H1 (cell line): Measurements from ENCODE around the gene LRRC4. TPM values are rescaled to one million over a fixed set of nuclear protein-coding genes. Genes with fewer than 3 reads are reported as not detected.

ENCODE experiments used
- ATF3 ChIP-seq: IDR thresholded peaks from 2 replicates; pipeline ENCODE4 v1.6.1; 2011; ENCODE audit warnings: low read depth, mild to moderate bottlenecking, low read length; ENCODE audit not compliant: insufficient read depth
- BACH1 ChIP-seq: IDR thresholded peaks from 2 replicates; pipeline ENCODE4 v1.6.1; 2012; ENCODE audit warnings: low read length, improper control_type of control experiment
- CHD1 ChIP-seq: IDR thresholded peaks from 2 replicates; pipeline ENCODE4 v1.6.1; 2012; ENCODE audit warnings: low read depth, low read length, improper control_type of control experiment
- E2F6 ChIP-seq: IDR thresholded peaks from 2 replicates; pipeline ENCODE4 v1.6.1; 2012; ENCODE audit warnings: inconsistent platforms
- SIX5 ChIP-seq: IDR thresholded peaks from 2 replicates; pipeline ENCODE4 v1.6.1; 2011; ENCODE audit warnings: mild to moderate bottlenecking, low read depth, low read length
- TEAD4 ChIP-seq: IDR thresholded peaks from 2 replicates; pipeline ENCODE4 v1.6.1; 2012; ENCODE audit warnings: low read depth, low read length, inconsistent platforms, mixed read lengths
- polyA plus RNA-seq, 7 experiments: library from polyadenylated mRNA; depleted of rRNA in 3 of 7; stranded (reverse) in 5 of 7; unstranded in 2 of 7; fragments of >200 nt in 5 of 7; fragments of 200-250 nt in 2 of 7; gene quantifications; 1 replicate in 5 of 7; 2 replicates in 1 of 7; 4 replicates in 1 of 7; pipeline versions ENCODE4 v1.2.1 to v1.2.3, GENCODE V29; 2011 to 2013; ENCODE audit warnings: missing spikeins in 2 of 7, mixed read lengths in 2 of 7
- total RNA-seq: library from RNA; stranded (reverse); fragmentation: NEBNext Ultra II Directional; extraction: Animal tissue kit (Norgen Biotek cat#: 25700); gene quantifications from 2 replicates; pipeline ENCODE4 v1.2.1, GENCODE V29; 2021

LRRC4 gene
- total and polyA plus RNA-seq, 2 of the 8 experiments (the other 6 are each of a cell fraction or from before 2014, with no cell fraction given), result 13.4 to 16.4 TPM

GRCh38 chr7:128019288-128019687, 11.9 kb downstream of the LRRC4 start (continued):
- TF ChIP-seq ATF3 (no peak), TEAD4 (no peak), SIX5 (no peak), CHD1 (no peak), E2F6 (no peak), BACH1 (no peak)
